K562 (cell line): Measurements from ENCODE around the gene PCDH9. TPM values are rescaled to one million over a fixed set of nuclear protein-coding genes. Genes with fewer than 3 reads are reported as not detected.
A peak's percentile ranks its signal among the peaks of the same experiment; 100 is the strongest.

Experiments used
- ARNT ChIP-seq, 2 experiments: fragments of 450-650 bp; IDR thresholded peaks; 2 replicates each; pipeline ENCODE4 v1.6.1; 2016; ENCODE audit warnings: mild to moderate bottlenecking in 1 of 2
- C11orf30 ChIP-seq: fragments of 450-650 bp; IDR thresholded peaks from 2 replicates; pipeline ENCODE4 v1.6.1; 2016; ENCODE audit warnings: low read depth, mild to moderate bottlenecking
- HSF4 ChIP-seq: fragments of 250-450 bp; sonication (Bioruptor Pico); IDR thresholded peaks from 2 replicates; pipeline ENCODE4 v2.1.2; 2022; ENCODE audit warnings: mild to moderate bottlenecking, moderate library complexity, borderline replicate concordance
- MAFF ChIP-seq: IDR thresholded peaks from 2 replicates; pipeline ENCODE4 v1.6.1; 2012; ENCODE audit warnings: low read length, improper control_type of control experiment
- MAFK ChIP-seq: IDR thresholded peaks from 2 replicates; pipeline ENCODE4 v1.6.1; 2011; ENCODE audit warnings: low read length, improper control_type of control experiment
- PURB ChIP-seq: sonication (generic); formaldehyde crosslinking; IDR thresholded peaks from 2 replicates; pipeline ENCODE4 v1.9.0; 2021; ENCODE audit warnings: low read depth, mild to moderate bottlenecking, missing genetic modification reagents
- RBM25 ChIP-seq: fragments of 200-400 bp; formaldehyde crosslinking; IDR thresholded peaks from 2 replicates; pipeline ENCODE4 v1.6.1; 2018; ENCODE audit warnings: low read length, low read depth, moderate library complexity; ENCODE audit not compliant: severe bottlenecking
- RHOXF2B ChIP-seq: fragments of 250-450 bp; sonication (Bioruptor Pico); conservative IDR thresholded peaks from 2 replicates; pipeline ENCODE4 v1.5.1; 2021
- SOX6 ChIP-seq: fragments of 450-650 bp; IDR thresholded peaks from 2 replicates; pipeline ENCODE4 v1.6.1; 2014; ENCODE audit warnings: mild to moderate bottlenecking
- ZNF143 ChIP-seq: sonication (generic); formaldehyde crosslinking; IDR thresholded peaks from 2 replicates; pipeline ENCODE4 v1.9.0; 2022; ENCODE audit warnings: mild to moderate bottlenecking, missing genetic modification reagents
- ZNF316 ChIP-seq: fragments of 450-650 bp; IDR thresholded peaks from 2 replicates; pipeline ENCODE4 v1.6.1; 2016
- ZNF395 ChIP-seq: fragments of 200-800 bp; sonication (Bioruptor generic); IDR thresholded peaks from 2 replicates; pipeline ENCODE4 v1.6.1; 2017; ENCODE audit warnings: missing genetic modification characterization, missing compliant biosample characterization
- ZNF740 ChIP-seq, 3 experiments: fragments of 200-800 bp in 1 of 3; sonication (Bioruptor generic) in 1 of 3; sonication (generic) in 1 of 3; formaldehyde crosslinking in 1 of 3; IDR thresholded peaks; 2 replicates each; pipeline versions ENCODE4 v1.6.1 to v1.8.0; 2016 to 2022; ENCODE audit warnings: mild to moderate bottlenecking in 2 of 3, missing compliant biosample characterization in 2 of 3, missing genetic modification characterization in 2 of 3, missing genetic modification reagents in 1 of 3
- polyA plus RNA-seq, 8 experiments: library from polyadenylated mRNA; depleted of rRNA in 4 of 8; stranded (reverse) in 5 of 8; unstranded in 3 of 8; fragments of >200 nt; fragmentation: Nextera tagmentation in 2 of 8; fragmentation: Illumina TruSeq in 1 of 8; extraction: Ambion mirVana in 2 of 8; extraction: Trizol in 1 of 8; gene quantifications; 2 replicates each; pipeline versions ENCODE4 v1.2.1 to v1.2.3, GENCODE V29; 2011 to 2014; ENCODE audit warnings: inconsistent platforms in 1 of 8, missing spikeins in 1 of 8
- total RNA-seq, 7 experiments: library from RNA; depleted of rRNA in 6 of 7; stranded (reverse); fragments of >200 nt in 6 of 7; fragmentation: Illumina TruSeq in 2 of 7; extraction: Trizol in 2 of 7; gene quantifications; 2 replicates each; pipeline versions ENCODE4 v1.2.1 to v1.2.3, GENCODE V29; 2011 to 2021; ENCODE audit warnings: low replicate concordance in 1 of 7

The PCDH9 gene
- total and polyA plus RNA-seq, 9 of the 15 experiments (the other 6 are each of a cell fraction or from before 2014, with no cell fraction given) = 1.1 to 6.7 (median 4.9) TPM

- TF ChIP-seq ZNF316 = peak; percentile 85
- no peak for TF ChIP-seq PURB (CRISPR knock-in tag)
- TF ChIP-seq ZNF395 (CRISPR knock-in tag) = no peak
- TF ChIP-seq HSF4 (CRISPR knock-in tag) = no peak
- TF ChIP-seq MAFF = peak; percentile 82
- TF ChIP-seq RBM25 = no peak
- TF ChIP-seq RHOXF2B = no peak
- TF ChIP-seq C11orf30 = peak; percentile 59
- no peak for TF ChIP-seq ZNF143 (CRISPR knock-in tag)
- TF ChIP-seq ARNT (IDR thresholded peaks at IDR 0.05) = no peak
- TF ChIP-seq MAFK = peak; percentile 84
- no peak for TF ChIP-seq ZNF740 (CRISPR knock-in tag; IDR thresholded peaks at IDR 0.05)
- no peak for TF ChIP-seq ZNF740 (tag; IDR thresholded peaks at IDR 0.05)
- no peak for TF ChIP-seq SOX6
These were observed 924.0 kb downstream of the PCDH9 start (continued) for GRCh38 chr13:66305961-66306617.
